Right renal pelvis (tissue), 4 donors: ENCODE results near the gene ACTG2. TPM values are rescaled to one million over a fixed set of nuclear protein-coding genes. Genes with fewer than 3 reads are reported as not detected.
"Not testable (repeated sequence)": the region's sequence is repeated elsewhere in the genome, so short reads cannot be mapped to it uniquely, and the experiment has no call there.

Experiments
- DNase-seq, 4 donors: peaks; one replicate each; pipeline ENCODE4 v3.0.0-alpha.2; 2013; ENCODE audit warnings: low read depth in 4 of 4, low spot score in 3 of 4, missing footprints in 1 of 4
- polyA plus RNA-seq, 4 donors: library from polyadenylated mRNA; unstranded; fragments of 120-200 nt; gene quantifications; one replicate each; pipeline ENCODE4 v1.2.1, GENCODE V29; 2013; ENCODE audit not compliant: insufficient read length in 4 of 4

Gene ACTG2
- polyA plus RNA-seq, 4 donors: 0.80 to 2.9 (median 1.3) TPM

- DNase-seq: no peak
Measured at GRCh38 chr2:73891276-73891901, 1.4 kb upstream of the ACTG2 start.

GRCh38 chr2:73893764-73894474 is 1.1 kb downstream of the ACTG2 start:
- no peak for DNase-seq

- no peak for DNase-seq
Measured at GRCh38 chr2:73894475-73894850, 1.7 kb downstream of the ACTG2 start.

DNA sequence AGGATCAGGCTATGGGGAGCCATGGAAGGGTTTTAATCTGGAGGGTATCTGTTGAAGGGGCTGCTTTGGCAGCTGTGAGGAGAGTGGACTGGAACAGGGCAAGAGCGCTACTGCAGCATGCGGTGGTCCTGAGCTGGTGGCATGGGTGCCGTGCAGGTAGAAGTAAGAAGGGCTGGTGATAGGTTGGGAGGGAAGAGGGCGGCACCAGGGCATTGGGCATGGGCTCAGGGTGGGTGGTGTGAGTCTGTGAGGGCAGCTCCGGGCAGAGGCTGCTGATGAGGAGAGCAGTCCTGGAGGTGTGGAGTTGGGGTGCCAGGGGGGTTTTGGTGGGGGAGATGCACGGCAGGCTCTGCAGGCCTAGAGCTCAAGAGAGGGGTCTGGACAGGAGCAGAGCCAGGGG is 2.1 kb downstream of the ACTG2 start:
- no peak for DNase-seq

GRCh38 chr2:73895473-73895872 is 2.7 kb downstream of the ACTG2 start:
- no peak for DNase-seq

DNA sequence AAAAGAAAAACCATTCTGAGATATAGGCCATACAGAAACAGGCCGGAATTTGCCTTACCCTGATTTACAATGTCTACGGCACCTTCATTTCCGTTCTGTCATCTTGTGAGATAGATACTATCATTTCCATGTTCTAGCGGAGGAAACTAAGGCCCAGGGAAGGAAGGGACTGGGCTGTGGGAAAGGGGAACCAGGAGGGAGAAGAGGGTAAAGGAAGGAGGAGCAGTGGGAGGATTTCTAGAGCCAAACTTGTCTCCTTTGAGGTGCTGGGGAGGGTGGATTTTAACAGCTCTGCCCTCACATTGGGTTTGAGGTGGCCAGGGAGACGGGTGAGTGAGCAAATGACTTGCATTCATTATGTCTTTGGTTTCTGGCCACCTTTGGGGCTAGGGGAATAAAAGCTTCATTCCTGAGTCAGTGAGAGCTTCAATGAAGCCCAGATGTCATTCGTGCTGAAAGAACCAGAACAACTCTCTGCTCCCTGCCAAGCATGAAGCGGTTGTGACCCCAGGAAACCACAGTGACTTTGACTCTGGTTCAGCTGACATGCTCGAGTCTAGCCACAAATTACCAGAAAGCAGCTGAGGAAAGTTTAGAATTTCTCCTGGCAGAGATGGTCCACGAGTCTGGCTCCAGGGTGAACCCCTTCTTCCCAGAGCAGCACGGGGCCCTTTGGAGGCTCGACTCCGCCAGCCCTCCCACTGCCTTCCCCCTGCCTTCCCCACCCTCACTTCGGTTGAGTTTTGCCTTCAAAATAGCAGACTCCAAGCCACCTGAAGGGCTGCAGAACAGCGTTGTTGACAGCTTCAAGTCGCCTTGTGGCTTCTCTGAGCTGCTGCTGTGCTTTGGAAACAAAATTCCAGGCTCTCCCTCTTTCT is 3.8 kb downstream of the ACTG2 start:
- DNase-seq: no peak

- no peak for DNase-seq
Measured at GRCh38 chr2:73897240-73897583, 4.4 kb downstream of the ACTG2 start.

GRCh38 chr2:73897934-73898333 is 5.1 kb downstream of the ACTG2 start:
- no peak for DNase-seq

DNA sequence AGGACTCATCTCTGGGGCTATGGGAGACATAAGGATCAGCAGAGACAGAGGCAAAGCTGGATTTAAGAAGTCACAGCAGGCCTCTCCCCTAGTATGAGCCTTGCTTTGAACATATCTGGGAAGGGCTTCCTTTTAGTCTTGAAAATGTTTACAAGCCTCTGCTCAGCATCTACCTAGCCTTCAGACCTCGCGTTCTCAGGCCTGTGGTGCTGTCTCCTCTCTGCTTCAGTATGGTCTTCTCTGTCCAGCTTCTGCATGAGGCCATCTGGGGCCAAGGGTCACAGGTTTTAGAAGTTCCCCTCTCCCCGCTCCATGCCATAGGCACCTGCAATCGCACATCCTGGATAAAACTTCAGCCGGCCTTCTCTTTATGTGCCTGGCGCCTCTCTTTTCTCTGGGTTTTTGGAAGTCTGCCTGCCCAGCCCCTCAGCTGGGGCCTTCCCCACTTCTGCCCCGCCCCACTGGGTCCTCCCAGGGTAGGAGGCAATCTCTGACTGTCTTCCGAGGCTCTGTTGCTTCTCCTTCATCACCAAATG is 7.1 kb downstream of the ACTG2 start:
- no peak for DNase-seq

DNA sequence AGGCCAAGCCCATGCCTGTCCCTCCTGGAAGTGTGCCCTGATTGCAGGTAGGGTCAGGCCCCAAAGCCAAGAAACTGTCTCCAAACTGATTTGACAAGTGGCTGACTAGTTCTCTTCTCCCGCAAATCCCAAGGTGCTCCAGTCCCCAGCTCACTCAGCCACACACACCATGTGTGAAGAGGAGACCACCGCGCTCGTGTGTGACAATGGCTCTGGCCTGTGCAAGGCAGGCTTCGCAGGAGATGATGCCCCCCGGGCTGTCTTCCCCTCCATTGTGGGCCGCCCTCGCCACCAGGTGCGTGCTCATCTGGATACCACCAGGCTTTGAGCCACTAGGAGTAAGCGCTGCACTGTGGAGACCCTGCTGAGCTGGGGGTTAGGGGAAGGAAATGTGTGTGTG is 8.3 kb downstream of the ACTG2 start:
- no peak for DNase-seq

- no peak for DNase-seq
Measured at GRCh38 chr2:73902284-73902683, 9.5 kb downstream of the ACTG2 start.

DNA sequence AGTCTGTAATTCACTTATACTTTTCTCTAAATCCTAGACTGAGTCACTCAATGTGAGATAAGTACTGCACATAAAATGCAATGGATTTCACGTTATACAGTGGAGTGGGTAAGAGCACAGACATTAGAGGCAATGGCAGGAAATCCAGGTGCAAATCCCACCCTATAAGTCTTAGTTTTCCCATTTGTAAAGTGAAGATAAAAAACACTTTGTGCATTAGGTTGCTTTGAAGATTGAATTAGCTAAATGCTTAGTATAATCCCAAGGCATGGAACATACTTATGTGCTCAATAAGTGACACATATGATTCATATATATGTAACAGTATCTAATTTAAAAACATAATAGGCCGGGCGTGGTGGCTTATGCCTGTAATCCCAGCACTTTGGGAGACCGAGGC is 10.5 kb downstream of the ACTG2 start:
- DNase-seq: no peak

GRCh38 chr2:73903949-73904613 is 11.3 kb downstream of the ACTG2 start:
- DNase-seq: not testable (repeated sequence)

GRCh38 chr2:73904952-73905351 is 12.1 kb downstream of the ACTG2 start:
- DNase-seq: no peak

DNA sequence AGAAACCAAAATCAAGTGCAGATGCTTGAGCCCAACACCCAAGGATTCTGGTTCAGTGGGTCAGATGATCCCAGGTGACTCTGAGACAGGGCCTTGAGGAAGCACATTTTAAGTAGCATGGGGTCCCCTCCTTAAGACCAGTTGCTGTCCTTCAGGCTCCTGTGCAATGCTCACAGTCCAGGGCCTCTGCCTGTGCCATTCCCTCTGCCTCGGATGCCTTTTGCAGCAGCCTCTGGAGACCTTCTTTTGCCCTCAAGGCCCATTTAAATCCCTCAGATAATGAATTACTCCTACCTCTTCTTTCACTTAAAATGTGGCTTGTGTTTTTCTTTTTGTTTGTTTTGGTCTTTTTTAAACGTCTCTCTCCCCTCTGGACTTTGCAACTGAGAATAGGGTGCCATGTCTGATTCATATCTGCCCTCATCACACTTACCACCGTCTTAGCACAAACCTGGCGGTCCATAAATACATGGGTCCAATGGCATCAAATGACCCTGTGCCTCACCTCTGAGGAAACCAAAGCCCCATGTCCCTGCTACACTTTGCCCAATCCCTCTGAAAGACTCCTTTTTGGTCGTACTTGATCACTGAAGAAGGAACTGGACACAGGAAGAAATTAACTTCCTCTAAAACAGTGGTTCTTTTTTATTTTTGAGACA is 14.2 kb downstream of the ACTG2 start:
- DNase-seq: no peak

DNA sequence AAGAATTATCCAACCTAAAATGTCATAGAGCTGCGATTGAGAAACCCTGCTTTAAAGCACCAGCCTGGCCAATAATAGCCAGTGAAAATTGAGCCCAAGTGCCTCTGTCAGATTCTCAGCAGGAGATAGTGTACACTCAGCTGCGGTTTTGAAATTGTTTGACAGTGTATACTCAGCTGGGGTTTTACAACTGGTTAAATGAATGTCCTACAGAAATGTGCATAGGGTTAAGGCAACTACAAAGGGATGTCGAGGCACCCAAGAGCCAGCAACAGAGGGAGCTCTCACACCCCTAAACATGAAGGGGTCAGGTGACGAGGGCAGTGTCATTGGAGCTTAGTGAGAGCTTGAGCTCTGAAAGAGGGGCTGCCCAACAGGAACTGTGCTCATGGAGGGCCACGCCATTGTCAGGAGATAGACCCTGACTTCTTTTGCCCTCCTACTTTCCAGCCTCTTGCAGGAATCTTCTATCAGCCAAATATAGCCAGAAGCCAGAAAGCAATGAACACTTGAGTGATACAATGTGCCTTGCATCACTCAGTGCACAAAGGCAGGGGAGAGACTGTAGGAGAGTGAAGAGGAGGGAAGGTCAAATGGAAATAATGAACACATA is 15.1 kb downstream of the ACTG2 start:
- no peak for DNase-seq

DNA sequence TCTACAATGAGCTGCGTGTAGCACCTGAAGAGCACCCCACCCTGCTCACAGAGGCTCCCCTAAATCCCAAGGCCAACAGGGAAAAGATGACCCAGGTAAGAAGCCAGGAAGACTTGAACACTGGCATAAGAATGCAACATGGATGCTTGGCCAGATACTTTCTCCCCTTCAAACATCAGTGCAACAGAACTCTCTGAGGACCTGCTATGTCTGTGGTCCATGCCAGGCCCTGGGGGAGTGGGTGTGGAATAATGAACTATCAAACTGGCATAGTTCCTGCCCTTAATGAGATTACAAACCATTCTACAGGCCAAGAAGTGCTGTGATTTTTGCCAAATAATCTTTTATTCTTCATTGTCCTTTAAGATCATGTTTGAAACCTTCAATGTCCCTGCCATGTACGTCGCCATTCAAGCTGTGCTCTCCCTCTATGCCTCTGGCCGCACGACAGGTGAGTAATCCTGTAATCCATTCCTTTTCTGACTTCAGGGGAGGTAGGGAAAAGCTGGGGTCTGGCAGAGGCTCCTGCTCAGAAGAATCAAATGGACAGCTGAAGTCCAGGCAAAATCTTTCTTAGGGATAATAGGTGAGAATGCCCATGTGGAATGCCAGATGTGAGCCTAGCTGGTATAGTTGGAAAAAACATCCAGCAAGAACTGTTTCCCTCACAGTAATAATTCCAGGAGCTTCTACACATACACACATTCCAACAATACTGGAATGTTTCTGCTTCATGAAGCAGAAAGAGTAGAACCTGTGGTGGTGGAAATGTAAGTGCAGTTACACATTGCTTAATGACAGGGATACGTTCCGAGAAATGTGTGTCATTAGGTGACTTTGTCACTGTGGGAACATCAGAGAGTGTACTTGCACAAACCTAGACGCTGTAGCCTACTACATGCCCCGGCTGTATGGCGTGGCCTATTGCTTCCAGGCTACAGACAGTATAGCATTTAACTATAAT is 16.2 kb downstream of the ACTG2 start:
- peak in 1 of 4 donors; percentile 22 for DNase-seq

DNA sequence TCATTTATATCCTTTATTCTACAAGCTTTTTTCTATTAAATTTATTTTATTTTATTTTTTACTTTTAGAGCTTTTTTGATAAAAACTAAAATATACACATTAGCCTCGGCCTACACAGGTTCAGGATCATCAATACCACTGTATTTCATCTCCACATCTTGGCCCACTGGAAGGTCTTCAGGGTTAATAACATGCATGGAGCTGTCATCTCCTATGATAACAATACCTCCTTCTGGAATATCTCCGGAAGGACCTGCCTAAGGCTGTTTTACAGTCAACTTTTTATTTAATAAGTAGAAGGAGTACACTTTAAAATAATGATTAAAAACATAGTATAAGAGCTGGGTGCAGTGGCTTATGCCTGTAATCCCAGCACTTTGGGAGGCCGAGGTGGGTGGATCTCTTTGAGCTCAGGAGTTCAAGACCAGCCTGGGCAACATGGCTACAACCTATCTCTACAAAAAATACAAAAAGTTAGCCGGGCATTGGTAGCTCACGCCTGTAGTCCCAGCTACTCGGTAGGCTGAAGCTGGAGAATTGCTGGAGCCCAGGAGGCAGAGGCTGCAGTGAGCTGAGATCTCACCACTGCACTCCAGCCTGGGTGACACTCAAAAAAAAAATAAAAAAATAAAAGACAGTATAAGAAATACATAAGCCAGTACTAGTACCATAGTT is 18.2 kb downstream of the ACTG2 start:
- no peak for DNase-seq
